Epithelial cell of esophagus (primary cell): Measurements from ENCODE around the gene CCT4.
A peak's percentile ranks its signal among the peaks of the same experiment; 100 is the strongest.
"Not testable (repeated sequence)": the region's sequence is repeated elsewhere in the genome, so short reads cannot be mapped to it uniquely, and the experiment has no call there.

Source experiments
- DNase-seq: peaks from one replicate; pipeline ENCODE4 v3.0.0; 2010; ENCODE audit warnings: low read depth
- H3K4me3 ChIP-seq: 2 replicates; pipeline ENCODE4 v1.5.1; 2011; ENCODE audit warnings: mild to moderate bottlenecking, low read length, control low read depth
- CTCF ChIP-seq: IDR thresholded peaks from 2 replicates; pipeline ENCODE4 v1.5.1; 2011; ENCODE audit warnings: low read depth, mild to moderate bottlenecking, low read length, control low read depth, inconsistent platforms; ENCODE audit not compliant: insufficient read depth; ENCODE audit errors: missing control alignments

Gene CCT4

GRCh38 chr2:61924895-61925663 lies 36.6 kb upstream of the CCT4 start:
- no peak for TF ChIP-seq CTCF
- H3K4me3 ChIP-seq, result no peak overlapping the region
- DNase-seq, result no peak

- no peak for TF ChIP-seq CTCF
- no peak for DNase-seq
- H3K4me3 ChIP-seq, result no peak overlapping the region
These were observed 34.3 kb upstream of the CCT4 start for GRCh38 chr2:61922714-61923113.

GRCh38 chr2:61920548-61920947 lies 32.1 kb upstream of the CCT4 start:
- DNase-seq, result no peak
- H3K4me3 ChIP-seq, result no peak overlapping the region
- TF ChIP-seq CTCF, result no peak

GRCh38 chr2:61914794-61915193 lies 26.3 kb upstream of the CCT4 start:
- not testable (repeated sequence) for DNase-seq, H3K4me3 ChIP-seq

- TF ChIP-seq CTCF, result peak; percentile 40
- H3K4me3 ChIP-seq, result no peak overlapping the region
- DNase-seq, result peak; percentile 47
These were observed 23.1 kb upstream of the CCT4 start for GRCh38 chr2:61911510-61911909.

DNA sequence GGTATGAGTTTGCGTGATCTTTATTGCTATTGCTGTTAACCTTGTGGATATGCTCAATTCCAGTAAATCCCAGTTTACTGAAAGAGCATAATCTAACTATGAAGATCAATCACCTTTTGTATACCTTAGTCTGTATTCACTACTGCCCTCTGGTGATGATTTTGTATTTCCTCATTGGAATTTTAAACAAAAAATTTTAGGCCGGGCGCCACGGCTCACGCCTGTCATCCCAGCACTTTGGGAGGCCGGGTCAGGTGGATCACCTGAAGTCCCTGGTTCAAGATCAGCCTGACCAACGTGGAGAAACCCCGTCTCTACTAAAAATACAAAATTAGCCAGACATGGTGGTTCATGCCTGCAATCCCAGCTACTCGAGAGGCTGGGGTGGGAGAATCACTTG lies 22.1 kb upstream of the CCT4 start:
- DNase-seq, result peak; percentile 32
- peak; percentile 22 for TF ChIP-seq CTCF
- H3K4me3 ChIP-seq, result no peak overlapping the region

GRCh38 chr2:61909116-61909515 lies 20.7 kb upstream of the CCT4 start:
- TF ChIP-seq CTCF, result no peak
- no peak overlapping the region for H3K4me3 ChIP-seq
- DNase-seq, result no peak

GRCh38 chr2:61906186-61906470 lies 17.7 kb upstream of the CCT4 start:
- TF ChIP-seq CTCF, result no peak
- no peak for DNase-seq
- H3K4me3 ChIP-seq, result peak overlapping the region; percentile 97
